Lower lobe of right lung (tissue), 2 donors: ENCODE measurements around the gene DACT2. TPM values are rescaled to one million over a fixed set of nuclear protein-coding genes. Genes with fewer than 3 reads are reported as not detected.
"Not testable (repeated sequence)": the region's sequence is repeated elsewhere in the genome, so short reads cannot be mapped to it uniquely, and the experiment has no call there.

ENCODE experiments used
- ATAC-seq, 2 donors: fragments of 200-7000 bp; cut with Tn5 transposase; one replicate each; pipeline ENCODE4 v1.9.1; 2020 to 2022; ENCODE audit warnings: mild to moderate bottlenecking in 2 of 2, moderate library complexity in 2 of 2
- DNase-seq: peaks from one replicate; pipeline ENCODE4 v3.0.0-alpha.2; 2020
- H3K27ac ChIP-seq: fragments of 200-600 bp; one replicate; pipeline ENCODE4 v1.8.0; 2022
- H3K27me3 ChIP-seq: fragments of 200-600 bp; one replicate; pipeline ENCODE4 v1.8.0; 2022; ENCODE audit warnings: low read depth
- H3K36me3 ChIP-seq: fragments of 200-600 bp; one replicate; pipeline ENCODE4 v1.8.0; 2022; ENCODE audit warnings: mild to moderate bottlenecking
- H3K4me1 ChIP-seq: fragments of 200-600 bp; one replicate; pipeline ENCODE4 v1.8.0; 2022
- H3K4me3 ChIP-seq: fragments of 200-600 bp; one replicate; pipeline ENCODE4 v1.8.0; 2022; ENCODE audit warnings: mild to moderate bottlenecking
- H3K9me3 ChIP-seq: fragments of 200-600 bp; one replicate; pipeline ENCODE4 v1.8.0; 2022
- CTCF ChIP-seq: fragments of 200-600 bp; IDR thresholded peaks from one replicate; pipeline ENCODE4 v1.8.0; 2022; ENCODE audit warnings: antibody characterized with exemption, mild to moderate bottlenecking
- intact Hi-C: fragments of 100-400 bp; cut with DNase I; formaldehyde crosslinking; loops from one replicate; pipeline ENCODE4 v1.11.0; 2022
- total RNA-seq: library from RNA; stranded (reverse); fragmentation: NEBNext Ultra II Directional; extraction: Animal tissue kit (Norgen Biotek cat#: 25700); gene quantifications from one replicate; pipeline ENCODE4 v1.2.1, GENCODE V29; 2021
- donor health status: DM: no; HTN: yes; CAD: no; lungs with severe emphysema.

DACT2 gene
- total RNA-seq, 1 donor from 2014 or later: 2.4 TPM

GRCh38 chr6:168269455-168270243 lies 49.9 kb downstream of the DACT2 start:
- Histone ChIP-seq H3K27me3 (no peaks in the 10 kb centered on the region), H3K4me1 (peaks cover 13% of the 10 kb centered on the region), H3K36me3 (no peaks in the 10 kb centered on the region), H3K9me3 (no peaks in the 10 kb centered on the region), H3K4me3 (no peak overlapping the region), H3K27ac (no peak overlapping the region)
- TF ChIP-seq CTCF: no peak
- no peak for DNase-seq
- intact Hi-C loops: no loop called here
- ATAC-seq: no peak

- no peak overlapping the region for H3K4me3 ChIP-seq
- no peak overlapping the region for H3K27ac ChIP-seq
- no peak for ATAC-seq
- H3K4me1 ChIP-seq: peaks cover 13% of the 10 kb centered on the region
- DNase-seq: no peak
- intact Hi-C loops: no loop called here
- H3K36me3 ChIP-seq: no peaks in the 10 kb centered on the region
- no peaks in the 10 kb centered on the region for H3K9me3 ChIP-seq
- TF ChIP-seq CTCF: no peak
- H3K27me3 ChIP-seq: no peaks in the 10 kb centered on the region
These were observed 50.8 kb downstream of the DACT2 start for GRCh38 chr6:168268755-168269154.

- DNase-seq, intact Hi-C loops, H3K9me3 ChIP-seq, H3K4me3 ChIP-seq, H3K4me1 ChIP-seq, H3K27ac ChIP-seq, ATAC-seq, H3K27me3 ChIP-seq, H3K36me3 ChIP-seq: not testable (repeated sequence)
These were observed 51.8 kb downstream of the DACT2 start for GRCh38 chr6:168267779-168268178.

GRCh38 chr6:168265827-168266815 lies 53.5 kb downstream of the DACT2 start:
- intact Hi-C loops: no loop called here
- H3K9me3 ChIP-seq: no peaks in the 10 kb centered on the region
- ATAC-seq (no peak), DNase-seq (no peak)
- no peaks in the 10 kb centered on the region for H3K36me3 ChIP-seq
- H3K4me3 ChIP-seq: no peak overlapping the region
- H3K4me1 ChIP-seq: peaks cover 6% of the 10 kb centered on the region
- no peak for TF ChIP-seq CTCF
- no peak overlapping the region for H3K27ac ChIP-seq
- no peaks in the 10 kb centered on the region for H3K27me3 ChIP-seq

GRCh38 chr6:168265394-168265793 lies 54.2 kb downstream of the DACT2 start:
- no peak for DNase-seq
- no peak for TF ChIP-seq CTCF
- ATAC-seq: no peak
- Histone ChIP-seq H3K27ac (no peak overlapping the region), H3K36me3 (no peaks in the 10 kb centered on the region), H3K4me3 (no peak overlapping the region), H3K9me3 (no peaks in the 10 kb centered on the region), H3K4me1 (peaks cover 13% of the 10 kb centered on the region), H3K27me3 (no peaks in the 10 kb centered on the region)
- intact Hi-C loops: no loop called here
